Mesendoderm (in vitro differentiated cells): Measurements from ENCODE around the gene IL17B.
A peak's percentile ranks its signal among the peaks of the same experiment; 100 is the strongest.

ENCODE experiments used
- DNase-seq: peaks from one replicate; pipeline ENCODE4 v3.0.0; 2013
- H2AK5ac ChIP-seq: 2 replicates; pipeline ENCODE4 v1.6.1; 2013; ENCODE audit warnings: low read length, inconsistent platforms
- H2BK120ac ChIP-seq: 2 replicates; pipeline ENCODE4 v1.6.1; 2013; ENCODE audit warnings: low read depth, mild to moderate bottlenecking, low read length, moderate library complexity, mixed read lengths
- H2BK15ac ChIP-seq: replicated peaks from 2 replicates; pipeline ENCODE4 v1.6.1; 2013; ENCODE audit warnings: low read depth, mild to moderate bottlenecking, moderate library complexity
- H2BK5ac ChIP-seq: 2 replicates; pipeline ENCODE4 v1.6.1; 2013; ENCODE audit warnings: low read length, inconsistent platforms
- H3K18ac ChIP-seq: 2 replicates; pipeline ENCODE4 v1.6.1; 2013; ENCODE audit warnings: mild to moderate bottlenecking, low read length, mixed read lengths
- H3K23ac ChIP-seq: one replicate; pipeline ENCODE4 v1.6.1; 2013; ENCODE audit warnings: low read length
- H3K27ac ChIP-seq: 2 replicates; pipeline ENCODE4 v1.5.1; 2013; ENCODE audit warnings: low read depth, mild to moderate bottlenecking, inconsistent platforms, low read length, moderate library complexity
- H3K27me3 ChIP-seq: 2 replicates; pipeline ENCODE4 v1.6.1; 2013; ENCODE audit warnings: low read length, control low read depth, mild to moderate bottlenecking, inconsistent platforms; ENCODE audit not compliant: insufficient read depth, poor library complexity
- H3K36me3 ChIP-seq: 2 replicates; pipeline ENCODE4 v1.6.1; 2013; ENCODE audit warnings: low read length, inconsistent platforms; ENCODE audit not compliant: control insufficient read depth, insufficient read depth
- H3K4ac ChIP-seq: one replicate; pipeline ENCODE4 v1.6.1; 2013; ENCODE audit warnings: low read depth, mild to moderate bottlenecking, low read length, moderate library complexity
- H3K4me1 ChIP-seq: 2 replicates; pipeline ENCODE4 v1.6.1; 2013; ENCODE audit warnings: low read depth, low read length, inconsistent platforms; ENCODE audit not compliant: control insufficient read depth
- H3K4me2 ChIP-seq: 2 replicates; pipeline ENCODE4 v1.6.1; 2013; ENCODE audit warnings: low read length
- H3K4me3 ChIP-seq: 2 replicates; pipeline ENCODE4 v1.5.1; 2013; ENCODE audit warnings: mild to moderate bottlenecking, low read length
- H3K56ac ChIP-seq: one replicate; pipeline ENCODE4 v1.6.1; 2013; ENCODE audit warnings: low read length
- H3K79me1 ChIP-seq: 2 replicates; pipeline ENCODE4 v1.6.1; 2013; ENCODE audit warnings: low read length, inconsistent platforms
- H3K79me2 ChIP-seq: 2 replicates; pipeline ENCODE4 v1.6.1; 2013; ENCODE audit warnings: mild to moderate bottlenecking, low read length; ENCODE audit not compliant: control insufficient read depth, insufficient read depth
- H3K9ac ChIP-seq: 2 replicates; pipeline ENCODE4 v1.6.1; 2013; ENCODE audit warnings: low read length, inconsistent platforms
- H4K5ac ChIP-seq: one replicate; pipeline ENCODE4 v1.6.1; 2013; ENCODE audit warnings: low read length
- H4K8ac ChIP-seq: one replicate; pipeline ENCODE4 v1.6.1; 2013; ENCODE audit warnings: low read depth, mild to moderate bottlenecking, control low read depth, low read length, moderate library complexity
- WGBS: extraction: QIAGEN DNeasy Blood & Tissue Kit; methylation state at CpG from one replicate; pipeline ENCODE4 v1.1.7; 2013; ENCODE audit warnings: low lambda C conversion rate, missing lambda C conversion rate; ENCODE audit not compliant: insufficient coverage; ENCODE audit errors: extremely low coverage; 5-methylcytosine and 5-hydroxymethylcytosine counted together

The IL17B gene

DNA sequence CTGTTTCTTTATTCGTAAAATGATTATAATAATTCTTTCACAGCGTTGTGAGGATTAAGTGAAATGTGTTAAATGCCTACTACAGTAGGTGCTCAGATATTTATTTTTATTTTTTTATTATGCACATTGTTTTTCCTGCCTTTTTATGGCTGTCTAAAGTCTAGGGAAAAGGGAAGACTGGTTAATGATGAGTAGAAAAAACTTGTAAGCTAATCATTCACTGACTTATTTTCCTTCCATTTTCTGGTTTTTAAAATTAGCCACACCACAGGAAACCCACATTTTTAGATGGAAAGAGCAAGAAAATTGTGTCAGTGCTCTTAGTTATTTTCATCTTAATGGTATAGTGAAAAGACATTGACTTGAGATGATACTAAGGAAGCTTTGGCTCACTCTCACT, 25.2 kb downstream of the IL17B start:
- Histone ChIP-seq H3K4me1 (no peaks in the 10 kb centered on the region), H2AK5ac (no peak overlapping the region), H2BK120ac (no peak overlapping the region), H3K36me3 (peaks cover 7% of the 10 kb centered on the region), H2BK5ac (no peak overlapping the region), H3K4me3 (no peak overlapping the region), H4K8ac (no peak overlapping the region), H3K27ac (no peak overlapping the region), H3K9ac (no peak overlapping the region), H2BK15ac (no peak overlapping the region), H3K4ac (no peak overlapping the region), H3K18ac (no peak overlapping the region), H4K5ac (no peak overlapping the region), H3K4me2 (no peak overlapping the region), H3K79me1 (peaks cover 4% of the 10 kb centered on the region), H3K79me2 (no peaks in the 10 kb centered on the region), H3K27me3 (no peaks in the 10 kb centered on the region), H3K23ac (no peak overlapping the region), H3K56ac (no peak overlapping the region)
- no CpG with 5 or more reads among the region's 2 CpGs for WGBS
- no peak for DNase-seq

DNA sequence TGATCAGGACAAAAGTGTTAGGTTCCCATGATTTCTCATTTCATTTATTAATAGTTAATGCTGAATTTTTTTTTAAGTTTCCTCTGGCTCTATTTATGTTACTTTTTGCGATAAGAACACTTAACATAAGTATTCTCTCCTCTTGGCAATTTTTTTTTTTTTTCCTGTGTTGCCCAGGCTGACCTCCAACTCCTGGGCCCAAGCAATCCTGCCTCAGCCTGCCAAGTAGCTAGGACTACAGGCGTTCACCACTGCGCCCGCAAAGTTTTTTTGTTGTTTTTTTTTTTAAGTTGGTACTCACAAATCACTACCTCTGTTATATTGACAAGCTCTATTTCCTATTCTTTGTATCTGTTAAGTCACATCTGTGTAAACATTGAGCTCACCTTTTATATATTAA, 26.9 kb downstream of the IL17B start:
- Histone ChIP-seq H3K9ac (no peak overlapping the region), H2BK15ac (no peak overlapping the region), H3K36me3 (peaks cover 8% of the 10 kb centered on the region), H3K79me2 (peaks cover 5% of the 10 kb centered on the region), H3K79me1 (peaks cover 11% of the 10 kb centered on the region), H3K18ac (no peak overlapping the region), H3K27ac (no peak overlapping the region), H3K4me2 (no peak overlapping the region), H3K56ac (no peak overlapping the region), H2BK5ac (no peak overlapping the region), H2BK120ac (no peak overlapping the region), H3K4me3 (no peak overlapping the region), H4K8ac (no peak overlapping the region), H3K4me1 (no peaks in the 10 kb centered on the region), H4K5ac (no peak overlapping the region), H2AK5ac (no peak overlapping the region), H3K4ac (no peak overlapping the region), H3K27me3 (no peaks in the 10 kb centered on the region), H3K23ac (no peak overlapping the region)
- no peak for DNase-seq
- no CpG with 5 or more reads among the region's 4 CpGs for WGBS

DNA sequence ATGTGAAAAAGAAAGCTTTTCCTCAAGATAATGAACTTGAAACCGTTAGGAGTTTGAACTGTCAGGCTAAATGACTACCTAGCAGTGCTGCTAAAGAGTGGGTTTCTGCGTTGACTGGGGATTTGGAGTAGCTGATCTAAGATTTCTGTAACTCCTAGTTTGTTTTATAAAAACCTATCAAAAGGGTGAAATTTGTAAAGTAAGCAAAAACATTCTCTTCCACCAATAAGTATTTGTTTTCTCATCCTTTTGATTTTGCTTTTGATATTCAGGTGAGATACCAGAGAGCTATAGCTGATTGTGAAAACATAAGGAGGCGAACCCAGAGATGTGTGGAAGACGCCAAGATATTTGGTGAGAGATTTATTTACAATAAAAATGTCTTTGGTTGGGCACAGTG, 29.7 kb downstream of the IL17B start:
- Histone ChIP-seq H4K5ac (no peak overlapping the region), H2BK120ac (no peak overlapping the region), H3K9ac (no peak overlapping the region), H3K23ac (no peak overlapping the region), H2AK5ac (no peak overlapping the region), H2BK15ac (no peak overlapping the region), H3K4ac (no peak overlapping the region), H3K79me2 (peaks cover 18% of the 10 kb centered on the region), H3K56ac (no peak overlapping the region), H3K4me1 (peaks cover 1% of the 10 kb centered on the region), H2BK5ac (no peak overlapping the region), H3K18ac (no peak overlapping the region), H3K27me3 (no peaks in the 10 kb centered on the region), H3K4me3 (no peak overlapping the region), H3K36me3 (peaks cover 8% of the 10 kb centered on the region), H4K8ac (no peak overlapping the region), H3K4me2 (no peak overlapping the region), H3K79me1 (peaks cover 18% of the 10 kb centered on the region), H3K27ac (no peak overlapping the region)
- no peak for DNase-seq
- no CpG with 5 or more reads among the region's 4 CpGs for WGBS

DNA sequence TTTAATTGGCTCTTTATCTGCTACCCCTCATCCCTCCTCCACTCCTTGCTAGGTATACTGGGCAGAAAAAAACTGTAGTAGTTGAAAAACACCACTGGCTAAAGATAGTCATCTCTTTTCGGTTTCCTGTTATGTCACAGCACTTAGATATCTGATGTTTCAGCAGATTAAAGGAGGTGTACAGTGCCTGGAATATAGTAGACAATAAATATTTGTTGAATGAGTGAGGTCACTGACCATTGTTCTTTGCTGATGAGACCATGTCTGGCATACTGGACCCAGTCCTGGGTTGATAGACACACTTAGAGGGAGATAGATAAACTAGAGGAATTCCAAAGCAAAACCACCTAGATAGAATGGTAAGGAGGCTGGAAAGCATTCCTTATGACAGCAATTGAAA, 30.6 kb downstream of the IL17B start:
- Histone ChIP-seq H4K5ac (no peak overlapping the region), H3K18ac (no peak overlapping the region), H3K36me3 (peaks cover 8% of the 10 kb centered on the region), H3K9ac (no peak overlapping the region), H3K79me2 (peaks cover 18% of the 10 kb centered on the region), H3K4me1 (peaks cover 1% of the 10 kb centered on the region), H2AK5ac (no peak overlapping the region), H3K79me1 (peaks cover 18% of the 10 kb centered on the region), H2BK15ac (no peak overlapping the region), H3K4ac (no peak overlapping the region), H3K27me3 (no peaks in the 10 kb centered on the region), H2BK5ac (no peak overlapping the region), H4K8ac (no peak overlapping the region), H3K4me2 (no peak overlapping the region), H3K4me3 (no peak overlapping the region), H3K23ac (no peak overlapping the region), H2BK120ac (no peak overlapping the region), H3K27ac (no peak overlapping the region), H3K56ac (no peak overlapping the region)
- DNase-seq, result no peak
- WGBS, result no CpG with 5 or more reads among the region's 1 CpG

DNA sequence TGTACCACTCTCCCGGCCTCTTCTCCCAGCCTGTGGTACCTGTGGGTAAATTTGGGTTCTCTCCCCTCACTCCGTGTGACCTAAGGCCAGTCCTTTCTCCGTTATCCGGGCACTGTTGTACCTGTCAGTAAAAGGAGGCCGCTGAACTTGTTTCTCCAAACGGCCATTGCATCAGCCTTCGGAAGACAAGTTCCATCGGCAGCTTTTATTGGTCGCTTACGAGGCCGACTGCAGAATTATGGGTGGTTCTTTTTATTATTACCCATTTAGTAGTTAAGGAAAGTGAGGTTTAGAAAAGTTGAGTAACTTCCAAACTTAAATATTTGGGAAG, 33.2 kb downstream of the IL17B start:
- Histone ChIP-seq H3K18ac (peak overlapping the region; percentile 15), H4K8ac (no peak overlapping the region), H3K4ac (peak overlapping the region; percentile 8), H3K4me2 (peak overlapping the region; percentile 90), H2BK5ac (peak overlapping the region; percentile 36), H2BK15ac (no peak overlapping the region), H2BK120ac (no peak overlapping the region), H3K9ac (peak overlapping the region; percentile 97), H3K23ac (no peak overlapping the region), H3K79me2 (peaks cover 18% of the 10 kb centered on the region), H3K4me1 (peaks cover 1% of the 10 kb centered on the region), H3K27me3 (no peaks in the 10 kb centered on the region), H3K79me1 (peaks cover 15% of the 10 kb centered on the region), H3K4me3 (peak overlapping the region; percentile 79), H3K36me3 (peaks cover 5% of the 10 kb centered on the region), H3K27ac (no peak overlapping the region), H4K5ac (peak overlapping the region; percentile 90), H3K56ac (peak overlapping the region; percentile 95), H2AK5ac (peak overlapping the region; percentile 47)
- peak; percentile 54 for DNase-seq
- WGBS, result no CpG with 5 or more reads among the region's 11 CpGs

DNA sequence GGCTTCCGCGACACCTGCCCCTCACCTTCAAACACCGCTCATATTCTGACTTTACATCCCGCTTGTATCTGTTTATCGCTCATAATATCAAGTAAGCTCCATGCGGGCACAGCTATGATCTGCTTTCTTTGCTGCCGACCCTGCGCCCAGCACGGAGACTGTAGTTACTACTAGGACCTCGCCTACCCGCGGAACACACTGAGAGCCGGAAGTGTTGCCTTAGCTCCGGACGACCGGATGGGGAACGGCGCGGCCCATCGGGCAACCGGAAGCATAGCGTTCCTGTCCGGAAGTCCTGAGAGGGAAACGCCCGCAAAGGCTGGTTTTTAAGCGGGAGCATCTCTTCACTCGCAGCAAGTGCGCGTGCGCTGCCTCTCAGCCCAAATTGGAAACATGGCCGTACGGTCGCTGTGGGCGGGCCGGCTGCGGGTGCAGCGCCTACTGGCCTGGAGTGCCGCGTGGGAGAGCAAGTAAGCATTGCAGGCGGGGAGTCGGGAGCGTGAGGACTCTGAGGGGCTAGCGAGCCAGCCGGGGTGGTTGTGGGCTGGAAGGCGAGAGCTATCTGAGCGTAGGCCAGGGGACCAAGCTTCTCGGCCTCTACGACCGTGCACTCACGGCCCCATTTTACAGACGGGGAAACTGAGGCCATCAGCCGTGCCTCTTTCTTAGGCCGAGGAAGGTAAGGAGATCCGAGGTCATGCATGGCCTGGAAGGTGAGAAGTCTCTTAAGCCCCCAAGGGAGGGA, 33.8 kb downstream of the IL17B start, which contains the start of gene GRPEL2:
GRPEL2 (plus strand) TSS at position 353 of the 745 bp plus-strand sequence; CDS start at position 394, 41 bp downstream.
- Histone ChIP-seq H2BK120ac (no peak within 1 kb of the TSS), H3K23ac (peak within 1 kb of the TSS; percentile 75), H3K79me2 (peaks cover 18% of the 10 kb centered on the region), H3K4ac (peak within 1 kb of the TSS; percentile 48), H2BK15ac (no peak within 1 kb of the TSS), H2BK5ac (peak within 1 kb of the TSS; percentile 36), H3K27ac (no peak within 1 kb of the TSS), H3K4me3 (peak within 1 kb of the TSS; percentile 80), H3K9ac (peak within 1 kb of the TSS; percentile 97), H3K4me1 (peaks cover 1% of the 10 kb centered on the region), H4K8ac (peak within 1 kb of the TSS; percentile 67), H3K18ac (peak within 1 kb of the TSS; percentile 62), H4K5ac (peak within 1 kb of the TSS; percentile 90), H3K36me3 (peaks cover 3% of the 10 kb centered on the region), H3K79me1 (peaks cover 15% of the 10 kb centered on the region), H3K56ac (peak within 1 kb of the TSS; percentile 95), H3K4me2 (peak within 1 kb of the TSS; percentile 91), H2AK5ac (peak within 1 kb of the TSS; percentile 99), H3K27me3 (no peaks in the 10 kb centered on the region)
- DNase-seq, result peak; percentile 99
- no CpG with 5 or more reads among the region's 54 CpGs for WGBS
